ENCODE measurements around the gene MSH4.

Gene MSH4

DNA sequence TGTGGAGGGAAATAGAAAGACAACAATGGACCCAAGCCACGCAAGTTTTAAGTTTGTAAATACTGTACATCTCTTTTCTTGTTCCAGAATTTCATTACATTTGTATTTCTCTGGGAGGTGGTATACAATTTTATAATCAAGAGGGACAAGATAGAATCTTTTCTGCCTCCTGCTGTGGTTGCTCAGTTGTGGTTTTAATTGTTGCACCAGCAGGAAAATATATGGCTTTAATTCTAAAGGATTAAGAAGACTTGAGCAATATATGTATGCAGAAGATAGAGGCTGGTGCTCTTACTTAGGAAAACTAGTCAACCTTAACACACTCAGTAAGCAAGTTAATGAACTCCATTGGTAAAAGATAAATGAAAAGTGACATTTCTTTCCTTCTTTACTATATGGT, 155.3 kb downstream of the MSH4 start:
- no peak for DNase-seq

- no peak for DNase-seq
These were observed 156.8 kb downstream of the MSH4 start for GRCh38 chr1:75953461-75953860.

DNA sequence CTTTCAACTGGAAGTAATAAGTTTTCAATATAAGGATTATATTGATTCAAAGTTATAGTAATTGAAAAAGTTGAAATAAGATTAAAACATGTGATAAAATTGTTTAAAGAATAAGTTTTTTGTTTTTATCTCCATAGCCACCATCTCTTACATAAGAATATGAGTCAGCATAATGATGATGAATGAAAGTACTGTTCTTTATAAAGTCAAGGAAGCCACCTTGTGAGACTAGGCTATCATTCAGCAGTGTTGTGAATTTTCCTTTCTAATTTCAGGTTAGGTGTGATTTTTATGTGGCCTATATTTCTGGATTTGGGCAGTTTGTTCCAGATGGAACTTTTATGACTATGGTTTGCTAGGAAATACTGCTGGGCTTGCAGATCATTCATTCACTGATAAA, 157.9 kb downstream of the MSH4 start:
- DNase-seq = no peak
